ENCODE data around the gene SBK3.

SBK3 gene, protein sequence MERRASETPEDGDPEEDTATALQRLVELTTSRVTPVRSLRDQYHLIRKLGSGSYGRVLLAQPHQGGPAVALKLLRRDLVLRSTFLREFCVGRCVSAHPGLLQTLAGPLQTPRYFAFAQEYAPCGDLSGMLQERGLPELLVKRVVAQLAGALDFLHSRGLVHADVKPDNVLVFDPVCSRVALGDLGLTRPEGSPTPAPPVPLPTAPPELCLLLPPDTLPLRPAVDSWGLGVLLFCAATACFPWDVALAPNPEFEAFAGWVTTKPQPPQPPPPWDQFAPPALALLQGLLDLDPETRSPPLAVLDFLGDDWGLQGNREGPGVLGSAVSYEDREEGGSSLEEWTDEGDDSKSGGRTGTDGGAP

DNA sequence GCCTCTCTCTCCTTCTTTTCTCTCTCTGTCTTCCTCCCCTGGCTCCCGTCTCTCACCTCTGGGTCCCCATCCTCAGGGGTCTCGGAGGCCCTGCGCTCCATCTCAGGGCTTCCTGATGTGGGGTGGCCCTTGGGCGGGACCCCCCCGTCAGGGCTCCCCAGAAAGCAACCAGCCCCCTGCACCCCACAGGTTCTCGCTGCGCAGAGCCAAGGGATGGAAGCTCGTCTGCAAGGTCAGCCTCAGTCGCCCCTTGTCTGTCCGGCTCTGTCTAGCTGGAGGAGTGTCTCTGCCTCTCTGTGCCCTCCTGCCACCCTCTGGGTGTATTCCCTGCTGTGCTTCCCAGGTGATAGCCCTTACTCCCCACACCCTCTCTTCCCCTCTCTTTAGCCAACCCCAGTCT is at the start of gene SBK3:
TSS of gene SBK3 (minus strand) at position 101 of the 400 bp plus-strand sequence. CDS start at position 101, 0 bp downstream.
- Histone ChIP-seq H3K27me3 (replicated peaks; ENCODE audit: control insufficient read depth, insufficient read depth, low read length) (peaks cover 10% of the 10 kb centered on the region), H3K9ac (ENCODE audit: low read length) (no peak within 1 kb of the TSS), H3K36me3 (ENCODE audit: control insufficient read depth, insufficient read depth, low read length, severe bottlenecking) (no peaks in the 10 kb centered on the region), H3K4me3 (ENCODE audit: low read length) (no peak within 1 kb of the TSS), H3K9me3 (ENCODE audit: control insufficient read depth, low read length) (peaks cover 3% of the 10 kb centered on the region), H3K4me1 (ENCODE audit: control insufficient read depth, insufficient read depth, low read length) (peaks cover 30% of the 10 kb centered on the region)
- no peak for DNase-seq (ENCODE audit: low read depth)

DNA sequence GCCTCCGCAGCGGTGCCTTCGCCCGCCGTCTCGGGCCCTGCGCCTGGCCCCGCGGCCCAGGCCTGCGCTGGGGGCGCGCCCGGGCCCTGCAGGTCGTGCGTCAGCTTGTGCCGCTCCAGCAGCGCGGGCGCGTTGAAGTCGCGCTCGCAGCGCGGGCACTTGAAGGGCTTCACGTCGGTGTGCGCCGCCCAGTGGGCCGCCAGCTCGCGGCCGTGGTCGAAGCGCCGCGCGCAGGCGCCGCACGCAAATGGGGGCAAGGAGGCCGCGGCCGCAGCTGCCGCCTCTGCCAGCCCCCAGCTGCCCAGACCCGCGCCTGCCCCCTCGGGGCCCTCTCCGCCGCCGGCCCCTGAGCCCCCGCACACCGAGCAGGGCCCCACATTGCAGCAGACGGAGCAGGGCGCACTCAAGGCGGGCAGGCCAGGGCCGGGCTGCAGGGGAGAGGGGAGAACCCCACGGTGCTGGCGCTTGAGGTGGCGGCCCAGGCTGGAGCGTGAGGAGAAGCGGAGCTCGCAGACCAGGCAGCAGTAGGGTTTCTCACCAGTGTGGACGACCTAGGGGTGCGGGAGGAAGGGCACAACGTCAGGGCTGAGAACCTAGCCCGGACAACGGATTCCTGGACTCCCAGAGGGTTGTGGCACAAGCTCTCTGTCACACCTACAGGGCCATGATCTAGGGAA is 47.9 kb upstream of the SBK3 start:
- no peaks in the 10 kb centered on the region for H3K4me1 ChIP-seq (ENCODE audit: control insufficient read depth, insufficient read depth, low read length)
- no peaks in the 10 kb centered on the region for H3K27me3 ChIP-seq (replicated peaks; ENCODE audit: control insufficient read depth, insufficient read depth, low read length)
- DNase-seq (ENCODE audit: low read depth), result no peak
- H3K36me3 ChIP-seq (ENCODE audit: control insufficient read depth, insufficient read depth, low read length, severe bottlenecking), result peaks cover 20% of the 10 kb centered on the region
- no peaks in the 10 kb centered on the region for H3K9me3 ChIP-seq (ENCODE audit: control insufficient read depth, low read length)
- no peak overlapping the region for H3K9ac ChIP-seq (ENCODE audit: low read length)
- H3K4me3 ChIP-seq (ENCODE audit: low read length), result no peak overlapping the region

DNA sequence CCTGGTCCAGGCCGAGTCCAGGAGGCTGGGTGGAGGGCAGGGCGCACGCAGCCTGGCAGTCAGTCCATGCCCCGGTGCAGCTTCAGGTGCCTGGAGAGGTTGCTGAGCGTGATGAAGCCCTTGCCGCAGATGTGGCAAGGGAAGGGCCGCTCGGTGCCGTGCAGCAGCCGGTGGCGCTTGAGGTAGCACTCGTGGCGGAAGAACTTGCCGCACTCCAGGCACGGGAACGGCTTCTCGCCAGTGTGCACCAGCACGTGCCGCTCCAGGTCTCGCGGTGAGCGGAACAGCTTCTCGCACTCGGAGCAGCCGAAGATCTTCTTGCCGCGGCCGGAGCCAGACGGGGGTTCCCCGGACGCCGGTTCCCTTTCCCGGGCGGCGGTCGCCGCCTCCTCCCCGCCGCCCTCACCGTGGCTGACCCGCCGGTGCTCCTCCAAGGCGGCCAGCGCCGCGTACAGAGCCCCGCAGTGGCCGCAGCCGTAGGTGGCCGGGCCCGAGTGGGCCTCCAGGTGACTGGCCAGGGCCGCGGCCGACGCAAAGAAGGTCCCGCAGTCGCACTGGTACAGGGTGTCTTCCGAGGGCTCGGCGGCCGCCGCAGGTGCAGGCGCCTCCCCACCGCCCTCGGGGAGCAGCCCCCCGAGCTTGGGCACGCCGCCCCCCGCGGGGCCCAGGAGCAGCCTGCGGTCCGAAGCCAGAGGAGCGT is 47.2 kb upstream of the SBK3 start:
- H3K4me1 ChIP-seq (ENCODE audit: control insufficient read depth, insufficient read depth, low read length), result peaks cover under 1% of the 10 kb centered on the region
- H3K27me3 ChIP-seq (replicated peaks; ENCODE audit: control insufficient read depth, insufficient read depth, low read length), result no peaks in the 10 kb centered on the region
- peaks cover 20% of the 10 kb centered on the region for H3K36me3 ChIP-seq (ENCODE audit: control insufficient read depth, insufficient read depth, low read length, severe bottlenecking)
- H3K9ac ChIP-seq (ENCODE audit: low read length), result no peak overlapping the region
- no peaks in the 10 kb centered on the region for H3K9me3 ChIP-seq (ENCODE audit: control insufficient read depth, low read length)
- no peak overlapping the region for H3K4me3 ChIP-seq (ENCODE audit: low read length)
- no peak for DNase-seq (ENCODE audit: low read depth)

DNA sequence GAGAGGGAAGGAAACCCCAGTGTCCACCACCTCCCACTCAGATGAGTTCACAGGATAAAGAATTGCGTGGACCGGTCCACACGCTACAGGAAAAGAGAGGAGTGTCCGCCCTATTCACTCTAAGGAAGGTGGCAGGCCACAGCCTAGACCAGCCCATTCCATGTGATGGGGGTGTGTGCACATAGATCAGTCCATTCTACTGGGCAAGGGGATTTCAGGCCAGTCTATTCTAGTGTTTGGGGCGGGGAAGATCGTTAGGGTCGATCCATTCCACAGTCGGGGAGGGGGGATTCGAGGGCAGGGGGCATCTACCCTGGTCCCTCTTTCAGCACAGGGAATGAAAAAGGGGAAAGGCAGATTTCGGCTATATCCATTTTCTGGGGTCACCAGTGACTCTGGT is 46.2 kb upstream of the SBK3 start:
- no peak for DNase-seq (ENCODE audit: low read depth)
- Histone ChIP-seq H3K9ac (ENCODE audit: low read length) (no peak overlapping the region), H3K9me3 (ENCODE audit: control insufficient read depth, low read length) (no peaks in the 10 kb centered on the region)

DNA sequence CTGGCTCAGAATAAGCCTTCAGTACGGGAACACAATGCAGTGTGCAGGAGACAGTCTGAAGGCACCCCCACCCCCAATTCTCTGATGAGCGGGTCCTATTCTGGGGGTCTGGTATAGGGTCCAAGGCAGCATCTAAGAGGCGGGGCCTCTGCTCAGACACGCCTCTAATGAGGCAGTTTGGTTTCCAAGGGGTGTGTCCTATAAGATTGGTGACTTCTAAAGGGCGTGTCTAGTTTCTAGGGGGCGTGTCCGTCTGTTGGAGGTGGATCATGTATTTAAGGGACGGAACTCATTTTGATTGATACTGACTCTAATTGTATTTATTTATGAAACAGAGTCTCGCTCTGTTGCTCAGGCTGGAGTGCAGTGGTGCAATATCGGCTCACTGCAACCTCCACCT is 45.3 kb upstream of the SBK3 start:
- DNase-seq (ENCODE audit: low read depth), result peak; percentile 12
- H3K27me3 ChIP-seq (replicated peaks; ENCODE audit: control insufficient read depth, insufficient read depth, low read length), result no peaks in the 10 kb centered on the region

More for the DNA sequence above, 46.2 kb upstream of the SBK3 start:
- H3K4me3 ChIP-seq (ENCODE audit: low read length), result no peak overlapping the region
- H3K27me3 ChIP-seq (replicated peaks; ENCODE audit: control insufficient read depth, insufficient read depth, low read length), result no peaks in the 10 kb centered on the region
- peaks cover 10% of the 10 kb centered on the region for H3K4me1 ChIP-seq (ENCODE audit: control insufficient read depth, insufficient read depth, low read length)
- peaks cover 20% of the 10 kb centered on the region for H3K36me3 ChIP-seq (ENCODE audit: control insufficient read depth, insufficient read depth, low read length, severe bottlenecking)

DNA sequence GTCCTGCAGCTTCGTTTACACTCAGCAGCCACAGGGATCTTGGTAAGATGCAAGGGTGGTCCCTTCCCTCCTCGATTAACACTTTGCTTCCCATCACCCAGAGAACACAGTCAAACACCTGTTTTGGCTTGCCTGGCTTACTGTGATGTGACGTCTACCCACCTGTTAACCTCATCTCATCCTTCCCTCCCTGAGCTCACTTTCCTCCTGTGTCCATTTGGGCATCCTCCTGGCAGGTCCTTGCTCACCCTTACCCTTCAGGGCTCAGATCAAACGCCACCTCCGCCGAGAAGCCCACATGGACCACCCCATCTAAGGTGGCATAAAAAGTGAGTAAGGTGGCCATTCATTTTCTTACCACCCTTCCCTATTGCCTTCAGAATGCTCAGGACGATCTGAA is 44.8 kb upstream of the SBK3 start:
- peaks cover 6% of the 10 kb centered on the region for H3K36me3 ChIP-seq (ENCODE audit: control insufficient read depth, insufficient read depth, low read length, severe bottlenecking)
- H3K9ac ChIP-seq (ENCODE audit: low read length), result no peak overlapping the region
- H3K9me3 ChIP-seq (ENCODE audit: control insufficient read depth, low read length), result no peaks in the 10 kb centered on the region
- peaks cover 17% of the 10 kb centered on the region for H3K4me1 ChIP-seq (ENCODE audit: control insufficient read depth, insufficient read depth, low read length)
- H3K4me3 ChIP-seq (ENCODE audit: low read length), result no peak overlapping the region
- DNase-seq (ENCODE audit: low read depth), result no peak
- H3K27me3 ChIP-seq (replicated peaks; ENCODE audit: control insufficient read depth, insufficient read depth, low read length), result no peaks in the 10 kb centered on the region

More for the DNA sequence above, 45.3 kb upstream of the SBK3 start:
- peaks cover 11% of the 10 kb centered on the region for H3K36me3 ChIP-seq (ENCODE audit: control insufficient read depth, insufficient read depth, low read length, severe bottlenecking)
- H3K9me3 ChIP-seq (ENCODE audit: control insufficient read depth, low read length), result no peaks in the 10 kb centered on the region
- no peak overlapping the region for H3K9ac ChIP-seq (ENCODE audit: low read length)
- H3K4me1 ChIP-seq (ENCODE audit: control insufficient read depth, insufficient read depth, low read length), result peaks cover 14% of the 10 kb centered on the region
- no peak overlapping the region for H3K4me3 ChIP-seq (ENCODE audit: low read length)

DNA sequence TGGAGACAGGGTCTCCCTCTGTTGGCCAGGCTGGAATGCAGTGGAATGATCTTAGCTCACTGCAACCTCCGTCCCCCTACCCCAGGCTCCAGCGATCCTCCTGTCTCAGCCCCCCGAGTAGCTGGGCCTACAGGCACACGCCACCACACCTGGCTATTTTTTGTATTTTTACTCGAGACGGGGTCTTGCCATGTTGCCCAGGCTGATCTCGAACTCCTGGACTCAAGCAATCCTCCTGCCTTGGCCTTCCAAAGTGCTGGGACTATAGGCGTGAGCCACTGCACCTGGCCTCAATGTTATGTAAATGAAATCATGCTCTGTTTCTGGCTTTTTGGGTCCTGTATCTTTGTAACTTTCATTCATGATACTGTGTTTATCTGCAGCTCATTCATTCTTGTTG is 43.4 kb upstream of the SBK3 start:
- H3K4me3 ChIP-seq (ENCODE audit: low read length), result no peak overlapping the region
- no peak overlapping the region for H3K9ac ChIP-seq (ENCODE audit: low read length)
- H3K9me3 ChIP-seq (ENCODE audit: control insufficient read depth, low read length), result no peaks in the 10 kb centered on the region
- DNase-seq (ENCODE audit: low read depth), result no peak
- peaks cover 25% of the 10 kb centered on the region for H3K4me1 ChIP-seq (ENCODE audit: control insufficient read depth, insufficient read depth, low read length)
- no peaks in the 10 kb centered on the region for H3K36me3 ChIP-seq (ENCODE audit: control insufficient read depth, insufficient read depth, low read length, severe bottlenecking)
- H3K27me3 ChIP-seq (replicated peaks; ENCODE audit: control insufficient read depth, insufficient read depth, low read length), result no peaks in the 10 kb centered on the region

DNA sequence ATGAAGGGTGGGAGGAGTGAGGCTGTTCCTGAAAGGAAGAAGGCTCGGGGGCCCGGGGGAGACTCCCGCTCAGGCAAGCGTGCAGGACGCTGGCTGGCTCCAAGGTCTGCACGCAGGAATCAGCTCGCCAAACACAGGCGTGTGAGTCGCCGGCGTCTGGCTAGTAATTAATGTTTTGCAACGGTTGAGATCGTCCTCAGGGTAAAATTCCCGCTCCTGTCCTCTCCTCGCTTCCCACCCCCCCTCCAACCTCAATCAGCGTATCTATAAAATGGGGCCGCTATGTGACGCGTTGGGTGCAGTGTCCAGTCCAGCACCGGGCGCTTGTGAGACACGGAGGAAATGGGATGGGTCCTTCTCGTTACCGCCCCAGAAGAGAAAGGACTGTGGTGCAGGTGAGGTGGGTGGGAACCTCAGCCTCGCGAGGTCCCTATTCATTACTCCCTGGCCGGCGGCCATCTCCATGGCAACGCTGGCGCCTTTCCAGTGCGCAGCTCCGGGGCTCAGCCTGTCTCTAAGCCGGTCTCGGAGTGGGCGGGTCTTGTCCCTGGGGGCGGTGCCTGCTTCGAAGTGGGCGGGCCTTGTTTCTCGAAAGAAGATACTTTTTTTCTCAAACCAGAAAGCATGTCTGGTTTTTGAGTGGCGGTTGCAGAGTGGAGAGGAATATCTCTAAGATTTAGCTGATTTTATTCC is 41.8 kb upstream of the SBK3 start:
- H3K4me1 ChIP-seq (ENCODE audit: control insufficient read depth, insufficient read depth, low read length), result peaks cover 29% of the 10 kb centered on the region
- peak; percentile 94 for DNase-seq (ENCODE audit: low read depth)
- peak overlapping the region; percentile 48 for H3K9ac ChIP-seq (ENCODE audit: low read length)
- peak overlapping the region; percentile 71 for H3K4me3 ChIP-seq (ENCODE audit: low read length)
- H3K36me3 ChIP-seq (ENCODE audit: control insufficient read depth, insufficient read depth, low read length, severe bottlenecking), result no peaks in the 10 kb centered on the region
- H3K9me3 ChIP-seq (ENCODE audit: control insufficient read depth, low read length), result no peaks in the 10 kb centered on the region
- H3K27me3 ChIP-seq (replicated peaks; ENCODE audit: control insufficient read depth, insufficient read depth, low read length), result no peaks in the 10 kb centered on the region

DNA sequence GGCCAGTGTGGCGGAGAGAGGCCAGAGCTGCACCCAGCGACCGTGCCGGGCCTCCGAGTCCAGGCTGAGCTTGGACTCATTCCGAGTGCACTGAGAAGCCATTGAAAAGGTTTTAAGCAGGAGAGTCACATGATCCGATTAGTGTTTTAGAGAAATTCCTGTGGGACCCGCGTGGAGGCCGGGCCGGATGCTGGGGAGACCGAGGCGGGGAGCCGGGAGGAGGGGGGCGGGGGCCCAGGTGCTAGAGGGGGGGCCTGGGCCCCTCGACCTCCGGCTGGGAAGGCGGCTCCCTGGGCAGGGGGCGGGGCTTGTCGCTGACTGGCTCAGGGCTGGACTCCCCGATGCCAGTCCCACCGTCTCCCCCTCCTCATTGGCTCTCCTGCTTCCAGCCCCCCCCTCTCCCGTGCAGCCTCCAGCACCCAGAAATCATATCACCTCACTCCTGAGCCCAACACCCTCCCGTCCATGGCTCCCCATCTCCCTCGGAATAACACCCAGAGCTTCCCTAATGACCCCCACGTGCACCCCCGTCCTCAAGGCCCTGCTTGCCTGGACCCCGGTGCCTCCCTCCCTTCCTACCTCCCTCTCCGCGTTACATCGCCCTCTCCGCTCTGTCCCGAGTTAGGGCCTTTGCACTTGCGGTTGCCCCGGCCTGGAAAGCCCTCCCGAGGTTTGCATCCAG is 40.5 kb upstream of the SBK3 start:
- DNase-seq (ENCODE audit: low read depth), result peak; percentile 75
- Histone ChIP-seq H3K4me1 (ENCODE audit: control insufficient read depth, insufficient read depth, low read length) (peaks cover 42% of the 10 kb centered on the region), H3K9me3 (ENCODE audit: control insufficient read depth, low read length) (no peaks in the 10 kb centered on the region), H3K36me3 (ENCODE audit: control insufficient read depth, insufficient read depth, low read length, severe bottlenecking) (no peaks in the 10 kb centered on the region), H3K9ac (ENCODE audit: low read length) (peak overlapping the region; percentile 64), H3K4me3 (ENCODE audit: low read length) (peak overlapping the region; percentile 52), H3K27me3 (replicated peaks; ENCODE audit: control insufficient read depth, insufficient read depth, low read length) (no peaks in the 10 kb centered on the region)

DNA sequence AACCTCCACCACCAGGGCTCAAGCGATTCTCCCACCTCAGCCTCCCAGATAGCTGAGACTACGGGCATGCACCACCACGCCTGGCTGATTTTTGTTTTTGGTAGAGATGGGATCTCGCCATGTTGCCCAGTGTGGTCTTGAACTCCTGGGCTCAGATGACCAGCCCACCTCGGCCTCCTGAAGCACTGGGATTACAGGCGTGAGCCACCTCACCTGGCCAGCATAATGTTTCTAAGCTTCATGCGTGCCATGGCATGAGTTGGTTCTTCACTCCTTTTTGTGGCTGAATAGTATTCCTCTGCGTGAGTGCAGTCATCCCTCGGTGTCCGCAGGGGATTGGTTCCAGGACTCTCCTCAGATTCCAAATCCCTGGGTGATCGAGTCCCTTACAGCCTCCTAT is 39.5 kb upstream of the SBK3 start:
- Histone ChIP-seq H3K27me3 (replicated peaks; ENCODE audit: control insufficient read depth, insufficient read depth, low read length) (no peaks in the 10 kb centered on the region), H3K4me1 (ENCODE audit: control insufficient read depth, insufficient read depth, low read length) (peaks cover 42% of the 10 kb centered on the region), H3K9ac (ENCODE audit: low read length) (no peak overlapping the region), H3K36me3 (ENCODE audit: control insufficient read depth, insufficient read depth, low read length, severe bottlenecking) (no peaks in the 10 kb centered on the region), H3K9me3 (ENCODE audit: control insufficient read depth, low read length) (no peaks in the 10 kb centered on the region), H3K4me3 (ENCODE audit: low read length) (no peak overlapping the region)
- DNase-seq (ENCODE audit: low read depth), result no peak

Measured in adipocyte (in vitro differentiated cells).